NCI-H82 treated with DMSO at 0.1 percent for 48 hours (cell line): ENCODE results near the gene ETV5.

ENCODE experiments used
- DNase-seq: peaks from one replicate; lab custom pipeline; 2025; ENCODE audit not compliant: unreplicated experiment; lab: John Stamatoyannopoulos, UW

The ETV5 gene

DNA sequence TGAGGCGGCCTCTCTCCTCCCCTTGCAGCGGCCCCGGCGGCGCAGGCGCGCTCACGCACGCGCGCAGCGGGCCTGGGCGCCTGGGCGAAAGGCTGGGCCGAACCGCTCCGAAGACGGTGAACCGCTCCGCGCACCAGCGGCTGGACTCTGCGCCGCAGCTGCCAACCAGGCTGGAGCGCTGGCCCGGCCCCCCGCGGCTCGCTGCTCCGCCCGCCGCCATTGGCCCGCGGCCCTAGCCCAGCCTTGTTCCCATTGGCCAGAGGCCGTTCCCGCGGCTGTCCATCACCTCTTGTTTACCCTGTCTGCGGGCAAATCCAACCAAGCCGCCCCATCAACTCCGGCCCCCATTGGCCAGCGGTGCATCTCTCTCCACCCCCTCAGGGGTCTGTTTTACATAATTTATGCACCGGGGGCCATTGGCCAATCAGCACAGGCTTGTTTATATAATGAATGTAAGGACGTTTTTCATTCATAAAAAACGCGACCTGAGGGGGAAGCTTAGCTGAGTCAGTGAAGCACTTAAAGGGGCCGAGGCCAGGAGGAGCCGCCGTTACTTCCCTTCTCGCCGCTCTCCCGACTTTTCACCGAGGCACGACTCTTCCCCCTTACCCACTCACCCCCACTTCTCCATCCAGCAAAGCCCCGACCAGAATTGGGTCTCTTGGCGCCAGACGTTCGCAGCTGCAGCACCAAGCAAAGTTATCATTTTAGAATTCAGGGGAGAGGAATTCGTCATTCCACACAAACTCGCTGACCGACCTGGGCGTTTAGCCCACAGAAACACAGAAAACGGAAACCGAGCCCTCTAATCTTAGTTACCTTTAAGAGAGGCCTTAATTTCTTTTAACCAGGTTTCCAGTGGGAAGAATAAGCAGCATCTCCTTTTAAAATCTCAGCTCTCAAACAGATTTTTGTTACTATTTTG lies at the start of gene ETV5:
Gene ETV5 (minus strand): TSS at position 149 of the 925 bp plus-strand sequence. CDS start 3,221 bp downstream, outside the sequence.
- peak; percentile 99 for DNase-seq

DNA sequence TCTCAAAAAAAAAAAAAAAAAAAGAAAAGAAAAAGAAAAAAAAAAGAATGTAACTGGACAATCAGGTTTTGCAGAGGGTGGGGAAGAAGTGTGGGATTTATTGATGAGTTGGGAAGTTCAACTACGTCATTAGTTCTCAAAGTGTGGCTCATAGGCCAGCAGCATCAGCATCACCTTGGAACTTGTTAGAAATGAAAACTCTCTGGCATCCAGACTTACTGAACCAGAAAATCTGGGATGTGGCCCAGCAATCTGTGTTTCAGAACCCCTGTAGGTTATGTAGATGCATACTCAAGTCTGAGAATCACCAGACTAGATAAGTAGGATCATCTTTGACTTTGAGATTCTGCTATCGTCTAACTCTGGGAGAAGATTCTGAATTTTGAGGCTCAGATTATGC lies 45.8 kb upstream of the ETV5 start:
- no peak for DNase-seq

DNA sequence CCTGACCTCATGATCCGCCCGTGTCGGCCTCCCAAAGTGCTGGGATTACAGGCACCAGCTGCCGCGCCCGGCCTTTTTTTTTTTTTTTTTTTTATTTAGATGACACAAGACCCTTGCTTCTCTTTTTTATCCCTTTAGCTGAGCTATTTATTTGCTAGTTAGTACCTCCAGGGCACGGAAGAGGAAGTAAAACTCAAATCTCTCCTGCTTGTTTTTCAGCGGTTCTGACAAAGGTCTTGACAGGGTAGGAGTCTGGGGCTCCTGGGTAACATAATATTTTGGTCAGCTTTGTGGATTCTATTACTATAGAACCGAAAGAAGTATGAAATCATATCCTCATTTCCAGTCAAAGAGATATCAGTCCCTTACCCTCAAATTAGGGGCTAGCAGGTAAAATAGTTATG lies 44.0 kb upstream of the ETV5 start:
- no peak for DNase-seq

DNA sequence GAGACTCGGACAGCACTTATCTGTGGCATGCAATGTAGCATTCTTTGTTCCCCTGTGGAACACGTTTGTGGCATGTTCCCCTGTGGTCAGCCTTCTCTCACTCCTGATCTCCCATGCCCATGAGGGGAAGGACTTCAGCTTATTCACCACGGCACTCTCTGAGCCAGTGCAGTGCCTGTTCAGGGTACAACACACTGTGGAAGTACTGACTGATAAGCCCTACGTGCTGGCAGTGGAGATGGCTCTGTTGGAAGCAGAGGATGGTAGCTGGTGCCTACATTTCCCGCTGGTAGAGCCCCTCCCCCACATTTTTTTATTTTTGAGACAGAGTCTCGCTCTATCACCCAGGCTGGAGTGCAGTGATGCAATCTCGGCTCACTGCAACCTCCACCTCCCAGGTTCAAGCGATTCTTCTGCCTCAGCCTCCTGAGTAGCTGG lies 43.5 kb upstream of the ETV5 start:
- DNase-seq: no peak

DNA sequence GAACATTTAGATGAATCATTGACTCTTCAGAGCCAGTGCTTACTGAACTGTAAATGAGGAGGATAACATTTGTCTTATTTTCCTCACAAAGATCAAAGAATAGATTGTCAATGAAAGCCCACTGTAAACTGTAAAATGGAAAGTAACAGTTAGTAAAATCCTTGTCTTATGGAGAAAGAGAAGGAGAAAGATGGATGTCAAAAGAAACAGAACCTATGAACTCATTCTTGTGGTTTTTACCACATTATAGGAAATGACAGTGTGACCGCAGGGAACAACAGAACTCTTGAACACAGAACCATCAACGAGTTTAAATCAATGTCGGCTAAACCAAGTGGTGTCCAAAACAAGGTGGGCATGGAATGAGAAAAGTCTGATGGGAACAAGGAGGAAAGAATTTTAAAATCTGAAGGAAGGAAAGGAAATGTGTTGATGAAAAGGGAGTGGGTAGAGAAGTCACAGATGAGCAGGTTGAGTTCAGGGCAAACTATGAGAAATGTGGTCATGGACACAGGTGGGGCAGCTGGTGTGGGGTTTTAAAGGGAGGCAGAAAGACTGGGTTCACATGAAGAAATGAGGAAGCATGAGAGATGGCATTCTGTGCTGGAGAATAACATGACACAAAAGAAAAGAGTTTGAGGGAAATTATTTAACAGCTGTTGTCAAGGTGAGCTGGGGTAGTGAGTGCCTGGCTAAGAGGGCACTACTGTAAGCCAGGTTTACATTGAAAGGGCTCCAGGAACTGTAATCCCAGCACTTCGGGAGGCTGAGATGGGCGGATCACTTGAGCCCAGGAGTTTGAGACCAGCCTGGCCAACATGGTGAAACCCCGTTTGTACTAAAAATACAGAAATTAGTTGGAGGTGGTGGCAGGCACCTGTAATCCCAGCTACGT lies 42.4 kb upstream of the ETV5 start:
- no peak for DNase-seq

DNA sequence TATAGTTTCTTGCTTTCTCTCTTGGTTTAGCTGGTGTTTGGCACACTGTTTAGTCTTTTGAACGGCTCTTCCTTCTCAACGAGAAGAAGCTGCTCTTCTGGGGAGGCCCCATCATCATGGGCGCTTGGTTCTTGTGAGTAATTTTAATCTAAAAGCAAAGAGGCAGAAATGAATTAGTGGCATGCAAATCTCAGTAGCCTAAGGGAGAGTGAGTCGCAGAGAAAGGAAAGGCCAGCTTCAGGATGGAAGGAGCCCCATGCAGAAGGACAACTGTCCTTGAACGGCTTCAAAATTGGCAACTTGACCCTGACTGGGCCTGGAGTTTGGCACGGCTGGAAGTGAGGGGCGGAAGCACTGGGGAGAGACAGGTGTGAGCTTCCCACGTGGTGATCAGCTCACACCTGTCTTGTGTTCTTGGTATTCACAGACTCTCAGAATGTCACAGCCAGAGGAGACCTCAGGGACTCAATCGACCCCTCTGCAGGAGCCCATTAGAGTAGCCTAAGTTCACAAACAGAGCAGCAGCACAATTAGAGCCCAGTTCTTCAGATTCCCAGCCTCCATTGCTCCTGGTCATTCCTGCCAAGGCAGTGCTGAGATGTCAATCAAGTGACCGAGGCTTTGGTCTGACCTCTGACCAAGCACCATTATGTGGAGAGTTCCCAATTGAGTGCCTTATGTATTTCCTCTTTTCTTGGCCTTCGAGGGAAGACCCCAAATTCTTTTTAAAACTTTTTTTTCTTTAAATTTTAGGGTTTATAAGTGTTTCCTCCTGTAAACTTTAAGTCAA lies 41.3 kb upstream of the ETV5 start:
- DNase-seq: no peak

DNA sequence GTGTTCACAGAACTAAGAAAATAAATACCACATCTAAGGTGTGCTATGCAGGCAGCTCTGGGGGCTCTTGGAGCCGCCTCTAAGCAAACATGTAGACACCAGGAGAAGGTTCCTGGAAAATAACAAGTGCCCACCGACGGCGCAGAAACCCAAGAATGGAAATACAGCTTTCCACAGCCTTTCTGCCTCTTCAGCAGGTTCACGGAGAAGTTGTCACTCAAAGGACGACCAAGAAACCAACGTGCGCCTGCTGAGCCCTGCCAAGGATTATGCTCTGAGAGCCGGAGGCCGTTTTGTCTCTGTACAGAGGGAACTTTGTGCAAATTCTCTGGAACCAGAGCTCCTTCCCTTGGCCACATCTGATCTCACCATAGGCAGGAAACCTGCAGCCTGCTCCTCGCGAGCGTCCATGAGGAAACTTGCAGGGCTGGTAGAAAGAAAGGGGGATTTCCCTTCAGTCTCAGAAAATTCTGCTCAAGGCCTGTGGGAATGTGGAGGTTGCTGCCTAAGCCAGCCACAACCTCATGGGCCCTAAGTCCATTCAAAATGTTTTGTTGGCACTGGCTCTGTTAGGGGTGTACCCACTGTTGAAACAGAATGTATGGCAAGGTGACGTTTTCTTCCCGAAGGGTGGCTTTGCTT lies 40.6 kb upstream of the ETV5 start:
- DNase-seq: no peak

DNA sequence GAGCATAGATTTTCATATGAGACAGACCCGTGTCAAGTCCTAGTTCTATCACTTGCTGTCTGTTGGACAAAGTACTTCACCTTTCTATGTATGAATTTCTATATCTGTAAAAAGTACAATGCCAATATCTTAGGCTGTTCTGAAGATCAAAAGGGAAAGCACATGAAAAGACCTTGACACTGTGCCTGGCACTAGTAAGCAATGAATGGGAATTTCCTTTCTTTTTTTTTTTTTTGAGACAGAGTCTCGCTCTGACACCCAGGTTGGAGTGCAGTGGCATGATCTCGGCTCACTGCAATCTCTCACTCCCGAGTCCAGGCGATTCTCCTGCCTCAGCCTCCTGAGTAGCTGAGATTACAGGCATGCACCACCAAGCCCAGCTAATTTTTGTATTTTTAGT lies 35.4 kb upstream of the ETV5 start:
- DNase-seq: no peak

DNA sequence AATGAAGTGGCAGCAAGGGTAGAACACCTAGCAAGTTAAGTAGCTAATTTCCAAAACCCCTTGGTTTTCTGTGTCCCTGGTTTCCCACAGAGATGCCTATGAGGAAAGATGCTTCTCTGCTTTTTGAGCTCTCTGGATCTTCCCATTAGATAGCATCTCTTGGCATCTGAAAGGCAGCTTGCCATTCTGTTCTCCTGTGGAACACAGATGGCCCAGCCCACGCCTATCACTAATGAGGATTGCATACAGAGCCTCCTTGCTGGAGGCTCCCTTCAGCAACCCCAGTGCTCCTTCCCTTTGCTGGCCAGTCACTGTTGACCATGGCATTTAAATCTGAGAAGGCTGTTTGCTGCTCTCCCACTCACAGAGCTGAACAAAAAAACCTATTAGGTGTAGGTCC lies 34.4 kb upstream of the ETV5 start:
- DNase-seq: no peak

DNA sequence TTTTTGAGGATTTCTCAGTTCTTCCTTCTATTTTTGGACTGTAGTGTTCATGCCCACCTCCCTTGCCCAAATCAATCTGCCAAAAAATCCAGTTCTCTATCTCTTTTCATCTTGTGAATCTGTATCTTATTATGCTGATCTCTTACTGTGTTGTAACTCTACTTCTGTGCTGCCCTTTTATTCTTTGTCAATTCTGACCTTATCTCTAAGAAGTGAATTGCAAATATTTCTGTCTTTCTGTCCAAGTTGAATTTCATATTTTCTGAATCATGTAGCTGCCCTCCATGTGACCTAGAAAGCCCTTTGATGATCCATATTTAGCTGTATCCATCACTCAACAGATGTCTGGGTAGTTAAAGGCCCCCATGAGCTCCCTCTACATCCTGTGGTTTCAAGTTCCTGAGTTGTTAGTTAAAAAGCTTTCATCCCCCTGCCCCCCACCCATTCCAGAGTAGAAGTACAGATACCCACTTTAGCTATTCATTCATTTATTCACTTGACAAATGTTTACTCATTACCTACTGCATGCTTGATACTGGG lies 33.6 kb upstream of the ETV5 start:
- DNase-seq: no peak

DNA sequence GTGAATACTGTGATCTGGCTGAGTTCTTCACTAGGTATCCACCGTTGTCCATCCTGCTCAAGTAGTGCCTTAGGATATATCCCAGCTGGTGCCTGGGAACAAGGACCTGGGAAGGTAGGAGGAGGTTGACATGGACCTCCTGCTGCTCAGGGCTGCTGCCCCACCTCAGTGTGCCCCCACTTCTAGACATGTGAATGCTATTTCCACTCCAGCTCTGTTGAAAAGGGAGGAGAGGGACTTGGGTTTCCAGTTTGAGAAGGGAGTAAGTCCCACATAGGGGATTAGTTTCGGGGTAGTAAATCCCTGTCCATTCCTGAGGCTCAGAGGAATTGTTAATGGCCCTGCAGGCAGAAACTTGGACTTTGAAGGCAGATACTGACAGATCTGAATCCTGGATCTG lies 32.9 kb upstream of the ETV5 start:
- DNase-seq: peak; percentile 66

DNA sequence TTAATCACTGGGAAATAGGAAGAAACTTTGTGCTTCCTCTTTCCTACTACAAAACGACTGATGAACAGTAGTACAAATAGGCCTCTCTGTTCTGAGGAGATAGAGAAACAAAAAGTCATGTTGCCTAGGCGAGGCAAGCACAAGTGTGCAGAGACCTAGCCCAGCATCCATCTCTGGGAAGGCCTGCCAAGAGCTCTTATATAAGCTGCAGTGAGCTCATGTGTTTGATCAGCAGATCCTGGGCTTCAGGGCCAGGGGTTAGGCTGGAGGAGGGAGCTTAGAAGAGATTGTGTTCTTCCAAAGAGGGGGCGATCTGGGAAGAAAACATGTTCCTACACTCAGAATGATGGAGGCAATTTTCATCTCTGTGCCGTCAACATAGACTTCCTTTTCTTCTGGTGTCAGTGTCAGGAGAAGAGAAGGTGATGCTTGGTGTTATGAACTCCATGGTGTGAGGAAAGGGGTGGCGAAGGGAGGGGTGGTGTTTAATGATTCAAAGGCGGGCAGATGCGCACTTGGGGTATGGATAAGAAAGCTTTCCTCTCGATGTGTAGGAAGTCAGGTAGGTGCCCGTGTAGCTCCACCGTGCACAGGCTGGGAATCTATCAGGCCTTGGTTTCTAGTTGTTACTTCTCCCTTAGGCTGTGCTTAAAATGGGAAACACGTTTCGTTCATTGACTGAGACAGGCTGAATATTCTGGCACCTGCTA lies 29.5 kb upstream of the ETV5 start:
- no peak for DNase-seq

DNA sequence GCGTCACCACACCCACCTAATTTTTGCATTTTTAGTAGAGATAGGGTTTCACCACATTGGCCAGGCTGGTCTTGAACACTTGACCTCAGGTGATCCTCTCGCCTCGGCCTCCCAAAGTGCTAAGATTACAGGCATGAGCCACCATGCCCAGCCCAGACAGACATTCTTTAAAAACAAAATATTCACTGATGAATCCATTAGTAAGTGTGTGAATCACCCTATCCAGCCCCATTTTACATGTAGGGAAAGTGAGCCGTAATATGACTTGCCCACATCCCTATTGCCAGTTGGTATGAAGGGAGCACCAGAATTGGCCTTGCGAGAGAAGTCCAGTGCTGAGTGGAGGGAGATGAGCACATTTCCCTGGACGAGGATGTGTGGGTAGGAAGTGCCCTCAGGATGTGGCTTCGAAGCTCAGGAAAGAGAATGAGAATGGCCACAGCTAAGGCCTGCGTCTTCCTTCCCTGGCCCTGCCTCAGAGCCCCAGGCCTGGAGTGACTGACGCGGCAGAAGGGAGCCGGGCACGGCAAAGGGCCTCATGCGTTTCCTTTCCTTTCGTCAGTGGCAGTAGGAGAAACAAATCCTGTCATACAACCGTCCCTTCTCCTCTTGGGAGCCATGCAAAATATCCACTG lies 28.3 kb upstream of the ETV5 start:
- DNase-seq: no peak

DNA sequence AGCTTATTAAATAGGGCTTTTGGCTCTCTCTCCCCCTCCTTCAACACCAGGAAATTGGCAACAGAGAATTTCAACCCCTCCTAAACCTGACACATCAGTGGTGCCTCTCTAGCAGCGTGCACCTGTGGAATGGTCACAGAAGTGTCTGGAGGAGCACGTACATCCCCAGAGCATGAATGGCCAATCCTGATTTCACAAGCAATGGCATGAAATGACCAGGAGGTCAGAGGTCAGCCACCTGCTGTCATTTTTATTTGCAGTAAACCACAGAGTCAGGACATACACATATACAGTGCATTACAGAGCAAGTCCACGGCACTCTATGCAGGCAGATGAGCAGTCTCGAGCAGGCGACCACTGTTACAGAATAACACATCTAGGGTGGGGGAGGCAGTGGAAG lies 25.1 kb upstream of the ETV5 start:
- no peak for DNase-seq

DNA sequence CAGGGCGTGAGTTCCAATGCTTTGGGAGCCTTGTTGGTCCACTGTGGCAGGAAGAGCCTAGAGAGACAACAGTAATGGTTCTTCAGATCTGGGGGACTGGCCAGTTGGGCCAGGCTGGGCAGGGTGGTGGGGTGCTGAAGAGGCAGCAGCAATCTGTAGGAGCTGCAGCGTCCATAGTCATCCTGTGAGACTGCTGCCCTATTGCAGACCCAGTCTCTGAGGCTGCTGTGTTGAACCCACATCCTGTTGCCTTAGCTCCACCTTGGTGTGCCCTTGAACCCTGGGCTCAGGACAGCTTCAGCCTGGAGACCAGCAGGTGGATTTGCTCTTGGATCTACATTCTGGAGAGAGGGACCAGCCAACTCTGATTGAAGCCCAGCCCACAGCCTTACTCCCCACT lies 23.6 kb upstream of the ETV5 start:
- DNase-seq: no peak

DNA sequence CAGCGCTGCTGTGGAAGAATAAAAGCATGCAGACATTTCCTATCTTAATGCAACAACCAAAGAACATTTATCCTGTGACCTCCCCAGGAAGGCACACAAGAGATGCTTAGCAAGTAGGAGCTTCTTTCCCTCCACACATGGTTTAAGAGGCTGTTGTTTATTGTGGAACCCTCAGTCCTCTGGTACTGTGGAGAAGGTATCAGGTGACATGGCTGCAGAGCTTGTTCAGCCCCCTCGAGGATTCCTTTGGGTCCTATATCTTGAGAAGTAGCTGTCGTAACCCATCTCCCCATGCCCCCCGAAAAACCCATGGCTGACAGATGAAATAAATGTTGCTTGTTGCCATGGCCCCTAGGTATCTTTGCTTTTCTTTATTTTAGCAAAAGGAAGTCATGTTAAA lies 20.3 kb upstream of the ETV5 start:
- DNase-seq: no peak

DNA sequence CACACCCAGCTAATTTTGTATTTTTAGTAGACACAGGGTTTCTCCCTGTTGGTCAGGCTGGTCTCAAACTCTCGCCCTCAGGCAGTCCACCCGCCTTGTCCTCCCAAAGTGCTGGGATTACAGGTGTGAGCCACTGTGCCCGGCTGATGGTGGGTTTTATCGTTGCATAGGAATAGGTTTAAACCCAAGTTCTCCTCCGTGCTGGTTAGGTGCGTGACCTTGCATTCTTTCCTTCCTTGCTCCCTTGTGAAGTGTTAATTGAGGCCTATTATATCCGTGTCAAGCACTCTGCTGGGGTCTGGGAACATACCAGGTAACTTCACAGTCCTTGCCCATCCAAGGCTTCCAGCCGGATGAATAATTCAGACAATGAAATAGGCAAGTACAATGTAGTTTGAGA lies 19.3 kb upstream of the ETV5 start:
- DNase-seq: no peak

DNA sequence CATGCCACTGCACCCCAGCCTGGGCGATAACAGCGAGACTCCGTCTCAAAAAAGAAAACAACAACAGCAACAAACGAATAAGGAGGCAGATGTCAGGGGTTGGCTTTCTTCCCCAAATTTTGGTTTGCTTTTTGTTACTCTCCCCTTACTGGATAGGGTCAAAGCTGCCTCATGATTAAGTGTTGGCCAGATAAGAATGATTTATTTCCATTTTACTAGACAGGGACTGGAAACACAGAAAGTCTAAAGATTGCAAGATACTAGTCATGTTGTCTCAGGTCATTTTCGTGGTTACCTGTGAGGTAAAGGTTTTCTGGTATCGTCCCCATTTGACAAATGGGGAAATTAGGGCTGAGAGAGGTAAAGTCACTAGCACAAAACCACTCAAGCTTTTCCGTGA lies 18.6 kb upstream of the ETV5 start:
- DNase-seq: no peak

DNA sequence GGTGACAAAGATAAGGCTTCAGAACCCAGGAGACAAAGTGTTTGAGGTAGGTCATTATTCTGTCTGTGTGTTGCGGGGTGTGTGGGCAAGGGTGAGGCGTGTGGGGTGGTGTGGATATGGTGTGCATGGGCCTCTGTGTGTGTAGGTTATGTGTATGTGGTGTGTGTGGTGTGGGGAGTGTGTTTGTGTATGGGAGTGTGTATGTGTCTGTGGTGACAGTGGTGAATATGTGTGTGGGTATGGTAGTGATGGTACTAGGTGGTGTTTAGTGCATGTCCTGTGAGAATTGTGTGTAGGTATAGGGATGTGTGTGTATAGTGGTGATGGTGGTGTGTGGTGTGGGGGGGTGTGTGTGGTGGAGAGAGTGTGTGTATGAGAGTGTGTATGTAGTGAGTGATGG lies 16.2 kb upstream of the ETV5 start:
- no peak for DNase-seq
